ENCODE data around the gene OGG1. TPM values are rescaled to one million over a fixed set of nuclear protein-coding genes. Genes with fewer than 3 reads are reported as not detected.

OGG1 gene
- total and polyA plus RNA-seq, 9 of the 15 experiments (the other 6 are each of a cell fraction or from before 2014, with no cell fraction given), result 6.6 to 33.0 (median 24.4) TPM

GRCh38 chr3:9727743-9728142, 22.0 kb upstream of the OGG1 start (continued):
- TF ChIP-seq JUND (IDR thresholded peaks at IDR 0.05; ENCODE audit: borderline replicate concordance, low read depth, low read length), result peak; percentile 64; the same call in 1 of the 2 replicates
- TF ChIP-seq JUND (tag; IDR thresholded peaks at IDR 0.05; ENCODE audit: borderline replicate concordance, low read depth, low read length), result no peak; the same call in 2 of the 3 replicates
- peak; percentile 41; the same call in 1 of the 2 replicates for TF ChIP-seq PBX2 (CRISPR knock-in tag; IDR thresholded peaks at IDR 0.05; ENCODE audit: low read depth)
- TF ChIP-seq PBX2 (tag; conservative IDR thresholded peaks at IDR 0.05; ENCODE audit: low read depth), result peak; percentile 92
- no peak for TF ChIP-seq MXD1 (CRISPR knock-in tag; IDR thresholded peaks at IDR 0.05; ENCODE audit: borderline replicate concordance, poor library complexity, severe bottlenecking)
- TF ChIP-seq ZNF518B (CRISPR knock-in tag; IDR thresholded peaks at IDR 0.05), result no peak
- TF ChIP-seq SIN3A (IDR thresholded peaks at IDR 0.05; ENCODE audit: borderline replicate concordance in 2 of 2, control insufficient read depth in 1 of 2, low read depth in 2 of 2, low read length in 2 of 2), result no peak
- TF ChIP-seq FOXM1 (IDR thresholded peaks at IDR 0.05; ENCODE audit: low read depth), result no peak
- TF ChIP-seq FOXM1 (CRISPR knock-in tag; IDR thresholded peaks at IDR 0.05; ENCODE audit: low read depth), result no peak
- TF ChIP-seq ZNF324 (CRISPR knock-in tag; IDR thresholded peaks at IDR 0.05), result no peak
- TF ChIP-seq ZNF407 (IDR thresholded peaks at IDR 0.05; ENCODE audit: low read depth), result no peak
- TF ChIP-seq GTF2F1 (IDR thresholded peaks at IDR 0.05; ENCODE audit: low read depth, low read length), result no peak
- TF ChIP-seq NUFIP1 (IDR thresholded peaks at IDR 0.05; ENCODE audit: partially characterized antibody), result no peak
